HG02981 (cell line): ENCODE results near the gene NKIRAS1.
"Not testable (repeated sequence)": the region's sequence is repeated elsewhere in the genome, so short reads cannot be mapped to it uniquely, and the experiment has no call there.

ENCODE experiments used
- ATAC-seq: cut with Tn5 transposase; IDR thresholded peaks from one replicate; pipeline ENCODE4 v1.9.1; 2021; ENCODE audit warnings: mild to moderate bottlenecking, moderate library complexity; ENCODE audit not compliant: unreplicated experiment

Gene NKIRAS1

GRCh38 chr3:23872330-23872729, 44.5 kb downstream of the NKIRAS1 start:
- ATAC-seq: no peak

GRCh38 chr3:23871361-23871760, 45.4 kb downstream of the NKIRAS1 start:
- not testable (repeated sequence) for ATAC-seq

GRCh38 chr3:23870663-23871043, 46.1 kb downstream of the NKIRAS1 start:
- ATAC-seq: not testable (repeated sequence)

- ATAC-seq: no peak
These were observed 46.7 kb downstream of the NKIRAS1 start for GRCh38 chr3:23869977-23870662.

GRCh38 chr3:23867838-23868237, 49.0 kb downstream of the NKIRAS1 start:
- ATAC-seq: no peak

- ATAC-seq: no peak
These were observed 49.4 kb downstream of the NKIRAS1 start for GRCh38 chr3:23867400-23867799.

- peak; percentile 93 for ATAC-seq
These were observed 51.0 kb downstream of the NKIRAS1 start for GRCh38 chr3:23865595-23866396.

GRCh38 chr3:23864931-23865330, 51.9 kb downstream of the NKIRAS1 start:
- ATAC-seq: no peak

GRCh38 chr3:23863060-23863459, 53.7 kb downstream of the NKIRAS1 start:
- no peak for ATAC-seq

GRCh38 chr3:23861689-23862088, 55.1 kb downstream of the NKIRAS1 start:
- ATAC-seq: no peak

GRCh38 chr3:23859839-23860382, 56.9 kb downstream of the NKIRAS1 start:
- ATAC-seq: no peak

GRCh38 chr3:23859012-23859743, 57.6 kb downstream of the NKIRAS1 start:
- ATAC-seq: no peak

GRCh38 chr3:23856286-23856685, 60.5 kb downstream of the NKIRAS1 start:
- ATAC-seq: no peak

- ATAC-seq: not testable (repeated sequence)
These were observed 67.3 kb downstream of the NKIRAS1 start for GRCh38 chr3:23849462-23849861.

- no peak for ATAC-seq
These were observed 71.2 kb downstream of the NKIRAS1 start for GRCh38 chr3:23845326-23846216.

GRCh38 chr3:23843869-23844268, 72.9 kb downstream of the NKIRAS1 start:
- ATAC-seq: no peak
